ENCODE measurements around the gene OGDH.

DNA sequence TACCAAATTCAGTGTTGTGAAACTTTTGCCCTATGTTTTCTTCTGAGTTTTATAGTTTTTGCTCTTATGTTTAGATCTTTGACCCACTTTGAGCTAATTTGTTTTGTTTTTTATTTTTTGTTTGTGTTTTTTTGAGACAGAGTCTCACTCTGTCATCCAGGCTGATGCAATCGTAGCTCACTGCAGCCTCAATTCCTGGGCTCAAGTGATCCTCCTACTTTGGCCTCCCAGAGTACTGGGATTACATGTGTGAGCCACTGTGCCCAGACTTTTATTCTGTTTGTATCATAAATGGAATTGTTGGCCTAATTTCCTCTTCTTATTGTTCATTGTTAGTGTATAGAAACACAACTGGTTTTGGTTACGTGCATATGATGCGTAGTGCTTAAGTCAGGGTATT, 99.0 kb downstream of the OGDH start:
- TF ChIP-seq TCF12 (IDR thresholded peaks at IDR 0.05; ENCODE audit: low read depth) (no peak), CREB1 (IDR thresholded peaks at IDR 0.05; ENCODE audit: low read depth) (no peak), REST (IDR thresholded peaks at IDR 0.05; ENCODE audit: low read depth) (no peak), TAF1 (IDR thresholded peaks at IDR 0.05; ENCODE audit: low read depth) (no peak), ZBTB7A (IDR thresholded peaks at IDR 0.05; ENCODE audit: low read depth) (no peak), TEAD4 (IDR thresholded peaks at IDR 0.05) (no peak), RAD21 (IDR thresholded peaks at IDR 0.05; ENCODE audit: low read depth) (no peak), EP300 (IDR thresholded peaks at IDR 0.05; ENCODE audit: borderline replicate concordance) (no peak), MAX (IDR thresholded peaks at IDR 0.05) (no peak), YY1 (IDR thresholded peaks at IDR 0.05; ENCODE audit: low read depth) (no peak), NFIC (IDR thresholded peaks at IDR 0.05) (no peak), EGR1 (IDR thresholded peaks at IDR 0.05) (no peak)
- TF ChIP-seq, protein P1, sequence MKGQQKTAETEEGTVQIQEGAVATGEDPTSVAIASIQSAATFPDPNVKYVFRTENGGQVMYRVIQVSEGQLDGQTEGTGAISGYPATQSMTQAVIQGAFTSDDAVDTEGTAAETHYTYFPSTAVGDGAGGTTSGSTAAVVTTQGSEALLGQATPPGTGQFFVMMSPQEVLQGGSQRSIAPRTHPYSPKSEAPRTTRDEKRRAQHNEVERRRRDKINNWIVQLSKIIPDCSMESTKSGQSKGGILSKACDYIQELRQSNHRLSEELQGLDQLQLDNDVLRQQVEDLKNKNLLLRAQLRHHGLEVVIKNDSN (IDR thresholded peaks at IDR 0.05) = no peak
